SK-N-SH (cell line): Measurements from ENCODE around the gene ZNF688. TPM values are rescaled to one million over a fixed set of nuclear protein-coding genes. Genes with fewer than 3 reads are reported as not detected.

Source experiments
- CTCF ChIA-PET: fragments of 300-600, 350-600 bp; formaldehyde crosslinking; extraction: SDS; loops from one replicate; lab custom pipeline; 2021; lab: Yijun Ruan, JAX
- POLR2A ChIA-PET: fragments of 350-600 bp; sonication (Branson Sonifier 250); formaldehyde crosslinking; extraction: SDS; loops from one replicate; lab custom pipeline; 2020; ENCODE audit warnings: antibody characterized with exemption, inconsistent platforms; lab: Yijun Ruan, JAX
- DNase-seq: peaks from one replicate; pipeline ENCODE4 v3.0.0; 2012
- H2AFZ ChIP-seq: fragments of 200-600 bp; sonication (generic); 2 replicates; pipeline ENCODE4 v1.8.1; 2016; ENCODE audit warnings: antibody characterized with exemption, mild to moderate bottlenecking, low read depth
- H3F3A ChIP-seq: fragments of 200-600 bp; sonication (generic); replicated peaks from 2 replicates; pipeline ENCODE3; 2016; ENCODE audit warnings: antibody characterized with exemption, mild to moderate bottlenecking; ENCODE audit not compliant: insufficient read depth
- H3K27ac ChIP-seq, 2 experiments: fragments of 200-500 bp in 1 of 2; fragments of 200-600 bp in 1 of 2; sonication (Bioruptor generic) in 1 of 2; sonication (generic), shearing (Covaris generic) in 1 of 2; 2 replicates each; pipeline versions ENCODE4 v1.5.1 to v1.6.1; 2014 to 2016; ENCODE audit warnings: low read depth in 2 of 2, inconsistent platforms in 1 of 2, low read length in 1 of 2, mild to moderate bottlenecking in 1 of 2, mixed read lengths in 1 of 2
- H3K27me3 ChIP-seq: fragments of 200-600 bp; sonication (generic), shearing (Covaris generic); 2 replicates; pipeline ENCODE4 v1.6.1; 2016; ENCODE audit warnings: mixed run types; ENCODE audit not compliant: insufficient read depth
- H3K36me3 ChIP-seq, 2 experiments: fragments of 200-500 bp in 1 of 2; fragments of 200-600 bp in 1 of 2; sonication (Bioruptor generic) in 1 of 2; sonication (generic) in 1 of 2; replicated peaks in 1 of 2; 2 replicates each; pipeline versions ENCODE3 to v1.5.1; 2014 to 2016; ENCODE audit warnings: low read length in 1 of 2, mild to moderate bottlenecking in 1 of 2; ENCODE audit not compliant: insufficient read depth in 2 of 2, control insufficient read depth in 1 of 2
- H3K4me1 ChIP-seq, 2 experiments: fragments of 200-500 bp in 1 of 2; fragments of 200-600 bp in 1 of 2; sonication (Bioruptor generic) in 1 of 2; sonication (generic), shearing (Covaris generic) in 1 of 2; 2 replicates each; pipeline versions ENCODE4 v1.5.1 to v1.6.1; 2014 to 2016; ENCODE audit warnings: low read depth in 1 of 2, low read length in 1 of 2, mixed run types in 1 of 2; ENCODE audit not compliant: insufficient read depth in 2 of 2, control insufficient read depth in 1 of 2
- H3K4me2 ChIP-seq: fragments of 200-600 bp; sonication (generic), shearing (Covaris generic); 2 replicates; pipeline ENCODE4 v1.6.1; 2017; ENCODE audit warnings: mixed run types
- H3K4me3 ChIP-seq, 2 experiments: fragments of 200-500 bp in 1 of 2; fragments of 200-600 bp in 1 of 2; sonication (Bioruptor generic) in 1 of 2; sonication (generic), shearing (Covaris generic) in 1 of 2; 2 replicates each; pipeline versions ENCODE4 v1.5.1 to v1.8.1; 2014 to 2016; ENCODE audit warnings: low read depth in 2 of 2, inconsistent platforms in 1 of 2, low read length in 1 of 2, mild to moderate bottlenecking in 1 of 2, mixed read lengths in 1 of 2, moderate library complexity in 1 of 2
- H3K79me2 ChIP-seq: fragments of 200-600 bp; sonication (generic); 2 replicates; pipeline ENCODE4 v1.8.1; 2017; ENCODE audit warnings: mild to moderate bottlenecking; ENCODE audit not compliant: insufficient read depth
- H3K9ac ChIP-seq: fragments of 200-600 bp; sonication (generic); 2 replicates; pipeline ENCODE4 v1.6.1; 2017; ENCODE audit warnings: mixed run types
- H3K9me2 ChIP-seq: fragments of 200-600 bp; sonication (generic); 2 replicates; pipeline ENCODE4 v1.6.1; 2017; ENCODE audit warnings: mixed run types
- H3K9me3 ChIP-seq: fragments of 200-600 bp; sonication (generic); 2 replicates; pipeline ENCODE4 v1.6.1; 2017; ENCODE audit warnings: mixed run types, mild to moderate bottlenecking, moderate library complexity
- H4K20me1 ChIP-seq: fragments of 200-600 bp; sonication (generic); 2 replicates; pipeline ENCODE4 v1.6.1; 2017; ENCODE audit warnings: mild to moderate bottlenecking, mixed run types; ENCODE audit not compliant: insufficient read depth
- CHD2 ChIP-seq: fragments of 150-350 bp; IDR thresholded peaks from 2 replicates; pipeline ENCODE4 v1.6.1; 2018; ENCODE audit warnings: low read length; ENCODE audit not compliant: partially characterized antibody
- EP300 ChIP-seq, 2 experiments: IDR thresholded peaks; 2 replicates each; pipeline versions ENCODE4 v1.4.0 to v1.6.1; 2012; ENCODE audit warnings: borderline replicate concordance in 1 of 2, low read depth in 1 of 2, low read length in 1 of 2
- EZH2phosphoT487 ChIP-seq: fragments of 200-600 bp; sonication (generic); IDR thresholded peaks from 2 replicates; pipeline ENCODE4 v1.6.1; 2017; ENCODE audit warnings: low read depth, mixed run types, mild to moderate bottlenecking, antibody characterized with exemption, moderate library complexity, borderline replicate concordance
- FOSL2 ChIP-seq: IDR thresholded peaks from 2 replicates; pipeline ENCODE4 v1.4.0; 2012; ENCODE audit warnings: low read depth, mild to moderate bottlenecking, moderate library complexity, borderline replicate concordance
- FOXJ3 ChIP-seq: sonication (generic); formaldehyde crosslinking; IDR thresholded peaks from 2 replicates; pipeline ENCODE4 v1.5.1; 2020; ENCODE audit warnings: mild to moderate bottlenecking, missing genetic modification reagents
- FOXM1 ChIP-seq: IDR thresholded peaks from 2 replicates; pipeline ENCODE4 v1.4.0; 2012; ENCODE audit warnings: low read depth, mild to moderate bottlenecking
- GATA2 ChIP-seq: sonication (generic); formaldehyde crosslinking; IDR thresholded peaks from 2 replicates; pipeline ENCODE4 v1.5.0; 2020; ENCODE audit warnings: mild to moderate bottlenecking, missing genetic modification reagents
- MAX ChIP-seq: IDR thresholded peaks from 2 replicates; pipeline ENCODE4 v1.4.0; 2012; ENCODE audit warnings: low read depth
- MEF2A ChIP-seq: IDR thresholded peaks from 2 replicates; pipeline ENCODE4 v1.4.0; 2012; ENCODE audit warnings: low read depth, borderline replicate concordance
- MXI1 ChIP-seq: IDR thresholded peaks from 2 replicates; pipeline ENCODE4 v1.6.1; 2012; ENCODE audit warnings: mild to moderate bottlenecking, low read depth, low read length, improper control_type of control experiment
- NRF1 ChIP-seq: IDR thresholded peaks from 2 replicates; pipeline ENCODE4 v1.6.1; 2012; ENCODE audit warnings: low read depth, mild to moderate bottlenecking, low read length
- PBX3 ChIP-seq: IDR thresholded peaks from 2 replicates; pipeline ENCODE4; 2012
- POLR2AphosphoS5 ChIP-seq: IDR thresholded peaks from 2 replicates; pipeline ENCODE4 v1.6.1; 2012; ENCODE audit warnings: low read depth, low read length
- RAD21 ChIP-seq: IDR thresholded peaks from 2 replicates; pipeline ENCODE4 v1.6.1; 2012; ENCODE audit warnings: mild to moderate bottlenecking, low read length
- RFX5 ChIP-seq: IDR thresholded peaks from 2 replicates; pipeline ENCODE4 v1.6.1; 2012; ENCODE audit warnings: mild to moderate bottlenecking, improper control_type of control experiment, low read length
- RXRA ChIP-seq: IDR thresholded peaks from 2 replicates; pipeline ENCODE4 v1.4.0; 2012; ENCODE audit warnings: low read depth, mild to moderate bottlenecking, borderline replicate concordance
- SIN3A ChIP-seq: IDR thresholded peaks from 2 replicates; pipeline ENCODE4 v1.6.1; 2012; ENCODE audit warnings: low read depth, mild to moderate bottlenecking, low read length, moderate library complexity, borderline replicate concordance
- TEAD4 ChIP-seq: IDR thresholded peaks from 2 replicates; pipeline ENCODE4 v1.4.0; 2012; ENCODE audit warnings: mild to moderate bottlenecking, borderline replicate concordance; ENCODE audit not compliant: insufficient read depth
- YY1 ChIP-seq: IDR thresholded peaks from 2 replicates; pipeline ENCODE4 v1.4.0; 2012; ENCODE audit warnings: low read depth, mild to moderate bottlenecking
- WGBS: methylation state at CpG from one replicate; pipeline ENCODE4 v1.1.6; 2017; ENCODE audit warnings: low lambda C conversion rate; 5-methylcytosine and 5-hydroxymethylcytosine counted together
- polyA plus RNA-seq, 3 experiments: library from polyadenylated mRNA; depleted of rRNA; stranded (reverse); fragments of >200 nt; gene quantifications; 2 replicates each; pipeline ENCODE4 v1.2.3, GENCODE V29; 2012
- TF ChIP-seq, protein P1 (sequence below): fragments of 150-350 bp; IDR thresholded peaks from 2 replicates; pipeline ENCODE4 v1.6.1; 2017; ENCODE audit warnings: antibody characterized with exemption, low read length, low read depth, borderline replicate concordance
- TF ChIP-seq, protein P2 (sequence below): IDR thresholded peaks from 2 replicates; pipeline ENCODE4 v1.4.0; 2012; ENCODE audit warnings: low read depth, borderline replicate concordance

Gene ZNF688
- polyA plus RNA-seq, 1 of the 3 experiments (the other 2 are of a cell fraction), result 13.4 TPM

GRCh38 chr16:30556125-30556473 is 15.4 kb downstream of the ZNF688 start:
- H3K79me2 ChIP-seq, result peaks cover 26% of the 10 kb centered on the region
- no peak overlapping the region for H3K9ac ChIP-seq
- H3K27me3 ChIP-seq, result no peaks in the 10 kb centered on the region
- peaks cover 0 to 6% of the 10 kb centered on the region in 2 experiments; a peak in 1 of 4 replicates for H3K4me1 ChIP-seq
- no peak overlapping the region for H3K4me2 ChIP-seq
- H3K9me2 ChIP-seq, result no peaks in the 10 kb centered on the region
- no peak for DNase-seq
- POLR2A ChIA-PET, result interaction anchor here (3.8 kb wide), 1 partner anchor 21 kb away, joined by 47 read pairs; the partner anchor contains the start of gene ZNF747
- H3K9me3 ChIP-seq, result no peaks in the 10 kb centered on the region
- peaks cover 7% of the 10 kb centered on the region for H3F3A ChIP-seq
- H4K20me1 ChIP-seq, result no peaks in the 10 kb centered on the region
- TF ChIP-seq FOXJ3 (CRISPR knock-in tag) (no peak), YY1 (no peak), SIN3A (no peak), MEF2A (no peak), PBX3 (no peak), MAX (no peak), GATA2 (CRISPR knock-in tag) (no peak), EZH2phosphoT487 (no peak), POLR2AphosphoS5 (no peak), RAD21 (no peak), RXRA (no peak)
- H3K4me3 ChIP-seq, result no peak overlapping the region
- H3K36me3 ChIP-seq, result peaks cover 0 to 21% of the 10 kb centered on the region in 2 experiments
- CTCF ChIA-PET, result interaction anchor here (0.7 to 4.1 kb wide), 2 partner anchors 14 to 20 kb away, joined by 3 to 16 read pairs; no protein-coding TSS in a partner anchor
- no peak overlapping the region for H2AFZ ChIP-seq
- 86% methylated on average over 10 of the region's 10 CpGs for WGBS
- H3K27ac ChIP-seq, result no peak overlapping the region

- Histone ChIP-seq H4K20me1 (no peaks in the 10 kb centered on the region), H3K36me3 (peaks cover 0 to 21% of the 10 kb centered on the region in 2 experiments), H3K4me3 (no peak overlapping the region), H3K9me3 (no peaks in the 10 kb centered on the region), H3K4me2 (no peak overlapping the region), H3K4me1 (peaks cover 0 to 6% of the 10 kb centered on the region in 2 experiments; a peak in 1 of 4 replicates), H2AFZ (no peak overlapping the region), H3K9ac (no peak overlapping the region), H3K27ac (no peak overlapping the region), H3F3A (peaks cover 7% of the 10 kb centered on the region), H3K27me3 (no peaks in the 10 kb centered on the region), H3K9me2 (no peaks in the 10 kb centered on the region), H3K79me2 (peaks cover 26% of the 10 kb centered on the region)
- TF ChIP-seq EP300 (IDR thresholded peaks at IDR 0.05; ENCODE audit: borderline replicate concordance in 1 of 2, low read depth in 1 of 2, low read length in 1 of 2) (no peak), RFX5 (no peak), CHD2 (no peak), MXI1 (no peak), FOSL2 (no peak), RXRA (no peak), PBX3 (no peak), TEAD4 (no peak), FOXM1 (no peak), MAX (no peak), NRF1 (no peak)
- TF ChIP-seq, protein P1, sequence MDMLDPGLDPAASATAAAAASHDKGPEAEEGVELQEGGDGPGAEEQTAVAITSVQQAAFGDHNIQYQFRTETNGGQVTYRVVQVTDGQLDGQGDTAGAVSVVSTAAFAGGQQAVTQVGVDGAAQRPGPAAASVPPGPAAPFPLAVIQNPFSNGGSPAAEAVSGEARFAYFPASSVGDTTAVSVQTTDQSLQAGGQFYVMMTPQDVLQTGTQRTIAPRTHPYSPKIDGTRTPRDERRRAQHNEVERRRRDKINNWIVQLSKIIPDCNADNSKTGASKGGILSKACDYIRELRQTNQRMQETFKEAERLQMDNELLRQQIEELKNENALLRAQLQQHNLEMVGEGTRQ, result no peak
- TF ChIP-seq, protein P2, sequence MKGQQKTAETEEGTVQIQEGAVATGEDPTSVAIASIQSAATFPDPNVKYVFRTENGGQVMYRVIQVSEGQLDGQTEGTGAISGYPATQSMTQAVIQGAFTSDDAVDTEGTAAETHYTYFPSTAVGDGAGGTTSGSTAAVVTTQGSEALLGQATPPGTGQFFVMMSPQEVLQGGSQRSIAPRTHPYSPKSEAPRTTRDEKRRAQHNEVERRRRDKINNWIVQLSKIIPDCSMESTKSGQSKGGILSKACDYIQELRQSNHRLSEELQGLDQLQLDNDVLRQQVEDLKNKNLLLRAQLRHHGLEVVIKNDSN, result no peak
- 95% methylated on average over 48 of the region's 69 CpGs for WGBS
- CTCF ChIA-PET, result interaction anchor here (4.1 kb wide), 1 partner anchor 19 kb away, joined by 16 read pairs; no protein-coding TSS in a partner anchor
- no peak for DNase-seq
- POLR2A ChIA-PET, result interaction anchor here (0.6 to 3.8 kb wide), 2 partner anchors 14 to 20 kb away, joined by 3 to 47 read pairs; partner anchors contain the start of gene ZNF747
Measured at GRCh38 chr16:30555315-30556124, 16.0 kb downstream of the ZNF688 start.
